ENCODE data around the gene SMIM23.

SMIM23 gene

DNA sequence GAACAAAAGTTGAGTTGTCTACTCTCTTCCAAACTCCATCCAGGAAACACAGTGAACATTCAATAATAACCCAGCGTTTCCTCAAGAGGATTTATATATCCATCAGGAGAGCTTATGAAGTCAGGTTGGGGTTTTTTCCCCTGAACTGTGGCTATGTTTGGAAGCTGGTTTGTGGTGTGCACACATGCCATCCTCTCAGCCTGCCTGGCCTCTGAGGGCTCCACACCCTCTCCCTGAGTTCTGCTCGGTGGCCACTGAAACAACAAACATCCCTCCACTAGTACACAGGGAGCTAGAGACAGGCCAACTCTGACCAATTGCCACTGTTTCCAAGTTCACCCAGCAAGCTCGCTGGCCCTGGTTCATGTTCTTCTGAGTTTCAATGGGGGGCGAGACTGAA, 35.7 kb downstream of the SMIM23 start:
- no peak for DNase-seq

DNA sequence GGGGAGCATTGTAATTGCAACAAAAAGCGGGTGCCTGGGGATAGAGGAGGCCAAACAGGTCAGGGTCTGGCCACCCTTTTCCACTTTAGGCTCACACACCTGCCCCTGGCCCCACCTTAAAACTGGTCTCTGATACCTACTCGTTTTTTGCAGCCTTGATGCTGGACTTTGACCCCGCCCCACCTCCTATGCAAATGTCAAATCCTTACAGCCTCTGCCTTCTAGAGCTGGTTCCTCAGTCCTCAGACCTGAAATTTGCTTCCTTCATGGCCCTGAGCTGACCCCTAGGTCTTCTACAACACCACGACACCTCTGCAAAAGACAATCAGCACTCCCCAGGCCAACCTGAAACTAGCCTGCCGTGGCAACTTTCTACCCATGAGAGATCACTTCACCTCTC, 37.7 kb downstream of the SMIM23 start:
- no peak for DNase-seq

DNA sequence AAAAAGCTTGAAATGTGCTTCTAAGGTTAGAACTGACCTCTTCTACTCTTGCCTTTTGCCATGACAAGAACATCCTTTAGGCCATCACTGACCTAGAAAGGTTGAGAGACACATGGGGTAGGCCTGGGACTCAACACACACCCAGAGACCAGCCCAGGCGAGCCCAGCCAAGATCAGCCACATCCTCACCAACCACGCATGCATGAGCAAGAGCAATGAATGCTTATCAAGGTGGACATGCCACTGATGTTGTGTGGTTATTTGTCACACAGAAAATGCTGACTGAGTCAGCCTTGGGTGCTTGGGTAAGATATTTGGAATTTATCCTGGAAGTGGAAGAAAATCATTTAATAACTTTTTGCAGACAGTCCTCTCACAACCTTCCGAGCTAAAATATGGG, 39.4 kb downstream of the SMIM23 start:
- DNase-seq, result no peak

DNA sequence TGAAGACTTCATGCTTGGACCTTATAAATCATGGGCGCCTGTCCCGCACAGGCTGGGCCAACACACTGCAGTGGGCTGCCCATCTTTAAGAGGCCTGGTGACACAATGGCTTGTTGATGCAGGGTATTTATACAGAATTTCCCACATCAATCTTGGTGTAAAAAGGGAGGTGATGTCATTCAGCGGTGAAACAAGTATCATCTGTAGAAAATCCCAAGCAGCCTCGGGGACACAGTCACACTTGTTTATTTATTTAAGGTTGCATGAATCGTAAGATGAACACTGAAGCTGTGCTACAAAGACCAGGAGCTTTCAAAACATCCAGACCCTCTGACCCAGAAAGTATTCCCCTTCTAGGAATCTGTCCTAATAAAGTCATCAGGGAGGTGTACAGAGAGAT, 40.5 kb downstream of the SMIM23 start:
- DNase-seq, result no peak

DNA sequence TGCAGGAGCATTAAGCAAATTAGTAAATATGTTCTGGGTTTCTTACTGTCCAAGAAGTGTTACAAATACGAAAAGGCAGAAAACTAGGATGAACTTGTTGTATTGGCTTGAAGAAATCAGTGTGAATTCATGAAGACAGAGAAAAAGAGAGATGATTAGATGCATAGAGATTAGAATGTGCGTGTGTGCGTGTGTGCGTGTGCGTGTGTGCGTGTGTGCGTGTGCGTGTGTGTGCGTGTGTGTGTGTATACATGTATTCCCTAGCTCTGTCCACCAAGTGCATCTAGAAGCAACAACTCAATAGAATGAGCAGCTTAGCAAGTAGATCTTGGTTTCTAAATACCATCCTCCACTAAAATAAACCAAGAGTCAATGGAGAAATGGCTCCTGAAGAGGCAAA, 41.5 kb downstream of the SMIM23 start:
- no peak for DNase-seq

DNA sequence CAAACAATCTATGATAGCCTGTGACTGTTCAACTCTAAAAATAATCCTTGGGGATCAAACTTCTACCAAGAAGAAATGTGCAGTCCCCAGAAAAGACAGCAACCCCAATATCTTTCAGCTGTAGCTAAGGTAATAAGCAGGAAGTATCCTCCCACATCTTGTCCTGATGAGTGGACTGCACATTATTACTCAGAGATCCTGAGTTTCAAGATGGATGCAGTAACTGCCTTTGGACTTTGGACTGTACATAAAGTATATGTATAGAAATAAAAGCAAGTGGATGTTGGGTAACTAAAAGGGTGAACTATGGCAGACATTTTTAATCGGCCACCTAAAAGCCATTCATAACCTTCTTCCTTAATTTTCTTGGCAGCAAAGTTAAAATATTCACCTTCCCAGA, 45.1 kb downstream of the SMIM23 start:
- no peak for DNase-seq

DNA sequence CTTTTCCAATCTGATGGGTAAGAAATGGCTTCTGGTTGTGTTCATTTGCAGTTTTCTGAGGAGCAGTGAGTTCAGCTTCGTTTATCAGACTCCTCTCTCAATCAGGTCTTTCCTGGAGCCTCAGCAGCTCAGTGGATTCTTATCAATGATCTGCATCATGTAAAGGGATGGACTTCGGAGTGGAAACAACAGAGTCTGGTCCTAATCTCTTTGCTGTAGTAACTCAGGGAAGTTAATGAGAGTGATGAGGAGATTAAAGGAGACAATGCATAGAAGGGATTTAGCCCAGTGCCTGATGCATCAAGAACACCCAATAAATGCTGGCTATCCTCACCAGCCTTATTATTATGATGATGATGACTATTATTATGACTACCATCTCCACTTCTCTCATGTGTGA, 47.2 kb downstream of the SMIM23 start:
- DNase-seq, result no peak

DNA sequence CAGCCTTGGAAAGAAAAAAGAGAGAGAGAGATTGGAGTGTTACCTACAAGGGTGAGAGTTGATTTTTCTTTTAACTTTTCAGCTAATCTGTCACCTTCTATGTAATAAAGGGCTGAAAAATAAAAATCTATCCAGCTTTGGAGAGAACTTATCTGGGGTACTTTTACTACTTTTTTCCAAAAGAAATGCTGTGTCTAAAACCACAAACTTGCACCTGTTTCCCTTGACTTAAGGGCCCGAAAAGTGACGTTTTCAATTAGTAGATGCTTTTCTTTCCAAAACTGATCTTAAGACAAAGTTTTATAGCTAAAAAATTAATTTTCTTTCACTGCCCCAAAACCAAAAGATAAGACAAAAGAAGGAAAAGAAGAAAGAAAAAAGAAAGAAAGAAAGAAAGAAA, 48.8 kb downstream of the SMIM23 start:
- no peak for DNase-seq

DNA sequence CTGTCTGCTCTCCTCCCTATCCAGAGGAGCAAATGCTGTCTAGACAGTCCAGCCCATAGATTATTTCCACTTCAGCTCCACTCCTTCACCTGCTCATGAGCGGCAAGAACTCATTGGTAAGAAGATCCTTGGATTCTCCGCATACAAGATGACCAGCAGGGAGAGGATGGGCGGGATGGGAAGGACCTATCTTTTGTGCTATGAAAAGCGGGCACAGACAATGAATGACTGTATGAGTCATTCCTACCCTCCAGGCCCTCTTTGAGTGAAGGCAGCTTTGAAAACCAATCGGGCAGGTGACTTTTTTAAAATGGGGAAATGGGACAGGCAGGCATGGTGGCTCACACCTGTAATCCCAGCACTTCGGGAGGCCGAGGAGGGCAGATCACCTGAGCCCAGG, 49.4 kb downstream of the SMIM23 start:
- DNase-seq, result no peak

DNA sequence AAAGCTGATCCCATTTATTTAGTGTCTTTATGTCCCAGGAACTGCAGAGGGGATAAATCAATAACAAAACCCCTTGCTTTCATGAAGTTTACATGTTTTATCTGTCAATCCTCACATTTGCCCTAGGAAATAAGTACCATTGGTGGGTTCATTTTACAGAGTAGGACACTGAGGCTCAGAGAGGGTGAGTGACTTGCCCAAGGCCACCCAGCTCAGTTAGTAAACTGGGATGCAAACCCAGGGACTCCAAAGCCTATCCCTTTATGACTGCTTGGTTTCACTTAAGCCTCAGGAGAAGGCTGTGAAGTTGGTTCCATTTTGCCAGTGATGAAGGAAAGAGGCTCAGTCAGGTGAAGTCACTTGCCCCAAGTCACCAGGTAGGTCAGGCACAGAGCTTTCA, 51.9 kb downstream of the SMIM23 start:
- no peak for DNase-seq

DNA sequence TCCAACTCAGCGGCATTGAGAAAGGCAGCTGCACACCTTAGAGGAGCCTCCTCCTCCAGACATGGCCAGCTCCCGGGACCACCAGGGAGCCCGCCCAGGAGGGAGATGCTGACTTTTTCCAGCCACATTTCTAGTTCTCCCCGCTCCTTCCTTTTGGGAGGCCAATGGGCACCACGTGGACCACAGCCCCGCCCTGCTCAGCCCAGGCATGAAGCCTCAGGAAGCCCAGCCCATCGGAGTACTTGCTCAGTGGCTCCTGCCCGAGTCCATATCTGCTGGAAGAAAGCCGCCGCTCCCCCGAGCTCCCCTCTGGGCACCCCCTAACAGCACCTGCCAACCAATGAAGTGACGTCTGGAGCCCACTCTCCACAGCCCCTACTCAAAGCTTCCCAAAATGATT, 52.4 kb downstream of the SMIM23 start:
- no peak for DNase-seq

DNA sequence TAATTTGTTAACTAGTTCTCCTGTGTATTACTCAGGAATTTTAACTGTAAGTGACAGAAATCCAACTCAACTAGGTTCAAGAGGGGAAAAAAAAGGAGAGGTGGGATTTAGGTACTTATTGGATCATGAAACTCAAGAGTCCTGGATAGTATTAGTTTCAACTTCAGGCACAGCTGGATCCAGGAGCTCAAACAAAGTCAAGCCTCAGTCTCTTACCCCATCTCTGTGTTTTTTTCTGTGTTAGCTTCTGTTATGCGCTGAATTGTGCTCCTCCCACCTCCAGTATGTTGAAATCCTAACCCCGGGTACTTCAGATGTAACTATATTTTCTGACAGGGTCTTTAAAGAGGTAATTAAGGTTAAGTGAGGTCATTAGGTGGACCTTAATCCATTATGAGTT, 53.5 kb downstream of the SMIM23 start:
- DNase-seq, result no peak

DNA sequence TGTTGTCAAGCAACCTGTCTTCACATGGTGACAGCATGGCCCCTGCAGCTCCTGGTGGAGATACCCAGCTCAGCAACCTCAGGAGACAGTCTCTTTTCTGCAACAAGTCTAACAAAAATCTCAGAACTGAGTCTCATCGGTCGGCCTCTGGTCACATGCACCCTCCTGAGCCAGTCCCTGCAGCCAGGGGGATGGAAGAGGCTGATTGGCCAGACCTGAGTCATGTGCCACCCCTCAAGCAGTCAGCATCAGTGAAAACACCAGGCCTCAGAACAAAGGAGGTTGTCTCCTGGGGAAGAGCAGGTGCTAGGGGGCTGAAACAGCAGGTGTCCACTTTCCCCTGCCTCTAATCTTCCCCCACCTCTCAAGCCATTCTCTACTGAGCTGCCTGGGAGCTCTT, 54.4 kb downstream of the SMIM23 start:
- no peak for DNase-seq
